ENCODE data around the gene C14orf180.

DNA sequence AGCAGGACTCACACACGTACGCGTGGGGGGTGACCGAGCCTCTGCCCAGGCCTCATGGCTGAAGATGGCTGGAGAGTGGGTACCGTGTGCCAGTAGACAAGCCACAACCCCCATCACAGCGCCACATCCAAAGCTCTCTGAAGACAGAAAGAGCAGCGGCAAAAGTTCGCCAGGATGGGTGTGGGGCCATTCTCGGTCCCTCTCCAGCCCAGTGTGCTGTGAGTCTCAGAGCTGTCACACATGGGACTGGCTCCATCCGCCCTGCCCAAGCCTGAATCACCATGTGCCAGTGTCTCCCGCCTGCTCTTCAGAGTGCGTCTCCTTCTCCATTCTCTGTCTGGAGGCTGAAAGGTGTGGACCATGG lies 19.3 kb downstream of the C14orf180 start:
- TF ChIP-seq, protein P1, sequence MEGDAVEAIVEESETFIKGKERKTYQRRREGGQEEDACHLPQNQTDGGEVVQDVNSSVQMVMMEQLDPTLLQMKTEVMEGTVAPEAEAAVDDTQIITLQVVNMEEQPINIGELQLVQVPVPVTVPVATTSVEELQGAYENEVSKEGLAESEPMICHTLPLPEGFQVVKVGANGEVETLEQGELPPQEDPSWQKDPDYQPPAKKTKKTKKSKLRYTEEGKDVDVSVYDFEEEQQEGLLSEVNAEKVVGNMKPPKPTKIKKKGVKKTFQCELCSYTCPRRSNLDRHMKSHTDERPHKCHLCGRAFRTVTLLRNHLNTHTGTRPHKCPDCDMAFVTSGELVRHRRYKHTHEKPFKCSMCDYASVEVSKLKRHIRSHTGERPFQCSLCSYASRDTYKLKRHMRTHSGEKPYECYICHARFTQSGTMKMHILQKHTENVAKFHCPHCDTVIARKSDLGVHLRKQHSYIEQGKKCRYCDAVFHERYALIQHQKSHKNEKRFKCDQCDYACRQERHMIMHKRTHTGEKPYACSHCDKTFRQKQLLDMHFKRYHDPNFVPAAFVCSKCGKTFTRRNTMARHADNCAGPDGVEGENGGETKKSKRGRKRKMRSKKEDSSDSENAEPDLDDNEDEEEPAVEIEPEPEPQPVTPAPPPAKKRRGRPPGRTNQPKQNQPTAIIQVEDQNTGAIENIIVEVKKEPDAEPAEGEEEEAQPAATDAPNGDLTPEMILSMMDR (IDR thresholded peaks at IDR 0.05) = no peak
- TF ChIP-seq POLR2A (IDR thresholded peaks at IDR 0.05) = no peak
